ENCODE measurements around the gene CNST.

Gene CNST

GRCh38 chr1:246669659-246670058 lies 103.4 kb downstream of the CNST start:
- no peak overlapping the region for H3K27ac ChIP-seq
- DNase-seq (ENCODE audit: low spot score) = no peak
- POLR2A ChIA-PET (ENCODE audit: low non-redundant PET) = no interaction called here
- TF ChIP-seq, protein P1, sequence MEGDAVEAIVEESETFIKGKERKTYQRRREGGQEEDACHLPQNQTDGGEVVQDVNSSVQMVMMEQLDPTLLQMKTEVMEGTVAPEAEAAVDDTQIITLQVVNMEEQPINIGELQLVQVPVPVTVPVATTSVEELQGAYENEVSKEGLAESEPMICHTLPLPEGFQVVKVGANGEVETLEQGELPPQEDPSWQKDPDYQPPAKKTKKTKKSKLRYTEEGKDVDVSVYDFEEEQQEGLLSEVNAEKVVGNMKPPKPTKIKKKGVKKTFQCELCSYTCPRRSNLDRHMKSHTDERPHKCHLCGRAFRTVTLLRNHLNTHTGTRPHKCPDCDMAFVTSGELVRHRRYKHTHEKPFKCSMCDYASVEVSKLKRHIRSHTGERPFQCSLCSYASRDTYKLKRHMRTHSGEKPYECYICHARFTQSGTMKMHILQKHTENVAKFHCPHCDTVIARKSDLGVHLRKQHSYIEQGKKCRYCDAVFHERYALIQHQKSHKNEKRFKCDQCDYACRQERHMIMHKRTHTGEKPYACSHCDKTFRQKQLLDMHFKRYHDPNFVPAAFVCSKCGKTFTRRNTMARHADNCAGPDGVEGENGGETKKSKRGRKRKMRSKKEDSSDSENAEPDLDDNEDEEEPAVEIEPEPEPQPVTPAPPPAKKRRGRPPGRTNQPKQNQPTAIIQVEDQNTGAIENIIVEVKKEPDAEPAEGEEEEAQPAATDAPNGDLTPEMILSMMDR (conservative IDR thresholded peaks at IDR 0.05; ENCODE audit: low read depth) = no peak
- CTCF ChIA-PET = no interaction called here

- ChIA-PET POLR2A (ENCODE audit: low non-redundant PET) (no interaction called here), CTCF (no interaction called here)
- DNase-seq (ENCODE audit: low spot score) = no peak
- no peak overlapping the region for H3K27ac ChIP-seq
- TF ChIP-seq, protein P1 (conservative IDR thresholded peaks at IDR 0.05; ENCODE audit: low read depth) = no peak
Measured at GRCh38 chr1:246674049-246674448, 107.8 kb downstream of the CNST start.

DNA sequence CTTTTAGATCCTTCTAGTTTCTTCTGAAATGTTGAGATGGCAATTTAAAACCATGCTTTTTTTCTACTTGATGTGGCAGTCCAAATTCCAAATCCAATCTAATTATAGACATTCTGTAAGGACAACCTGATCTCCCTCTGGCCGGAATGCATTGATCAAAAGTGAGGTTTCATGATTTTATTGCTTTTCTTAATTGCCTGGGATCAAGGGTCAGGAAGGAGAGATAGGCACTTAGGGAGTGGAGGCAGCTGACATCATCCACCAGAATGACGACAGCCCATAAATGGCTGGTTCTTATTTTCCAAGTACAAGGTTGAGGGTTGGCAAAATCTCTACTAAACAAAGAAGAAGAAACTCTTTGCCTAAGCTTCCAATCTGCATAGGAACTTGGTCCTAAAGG lies 111.6 kb downstream of the CNST start:
- POLR2A ChIA-PET (ENCODE audit: low non-redundant PET) = no interaction called here
- CTCF ChIA-PET = no interaction called here
- TF ChIP-seq, protein P1 (conservative IDR thresholded peaks at IDR 0.05; ENCODE audit: low read depth) = no peak
- H3K27ac ChIP-seq = no peak overlapping the region
- no peak for DNase-seq (ENCODE audit: low spot score)

GRCh38 chr1:246678816-246679793 lies 112.8 kb downstream of the CNST start:
- no peak overlapping the region for H3K27ac ChIP-seq
- TF ChIP-seq, protein P1 (conservative IDR thresholded peaks at IDR 0.05; ENCODE audit: low read depth) = no peak
- no peak for DNase-seq (ENCODE audit: low spot score)
- POLR2A ChIA-PET (ENCODE audit: low non-redundant PET) = interaction anchor here (0.6 kb wide), 1 partner anchor 605 kb away, joined by 3 read pairs; no protein-coding TSS in a partner anchor
- CTCF ChIA-PET = no interaction called here

GRCh38 chr1:246679794-246680177 lies 113.5 kb downstream of the CNST start:
- TF ChIP-seq, protein P1 (conservative IDR thresholded peaks at IDR 0.05; ENCODE audit: low read depth) = no peak
- DNase-seq (ENCODE audit: low spot score) = no peak
- H3K27ac ChIP-seq = no peak overlapping the region
- ChIA-PET CTCF (no interaction called here), POLR2A (ENCODE audit: low non-redundant PET) (no interaction called here)

- H3K27ac ChIP-seq = no peak overlapping the region
- TF ChIP-seq, protein P1 (conservative IDR thresholded peaks at IDR 0.05; ENCODE audit: low read depth) = no peak
- ChIA-PET POLR2A (ENCODE audit: low non-redundant PET) (no interaction called here), CTCF (interaction anchor here (0.6 kb wide), 1 partner anchor 114 kb away, joined by 3 read pairs; no protein-coding TSS in a partner anchor)
- DNase-seq (ENCODE audit: low spot score) = no peak
Measured at GRCh38 chr1:246680190-246680589, 113.9 kb downstream of the CNST start.
